Fibroblast of lung (primary cell): ENCODE results near the gene SPAG9.

ENCODE experiments used
- CTCF ChIP-seq, 2 donors: IDR thresholded peaks in 1 of 2; conservative IDR thresholded peaks in 1 of 2; 1 replicate in 1 of 2; 2 replicates in 1 of 2; pipeline ENCODE4 v1.5.1; 2011 to 2012; ENCODE audit warnings: low read length in 2 of 2, control low read depth in 1 of 2, inconsistent platforms in 1 of 2, low read depth in 1 of 2, mild to moderate bottlenecking in 1 of 2
- EZH2 ChIP-seq: IDR thresholded peaks from 2 replicates; pipeline ENCODE4 v1.5.1; 2012; ENCODE audit warnings: low read length, control low read depth, mild to moderate bottlenecking; ENCODE audit errors: missing control alignments

- TF ChIP-seq CTCF (conservative IDR thresholded peaks at IDR 0.05 in 1 of 2, IDR thresholded peaks at IDR 0.05 in 1 of 2; ENCODE audit: low read depth in 1 of 2, low read length in 2 of 2) (no peak), EZH2 (no peak)
These were observed 185.9 kb downstream of the SPAG9 start for GRCh38 chr17:50934672-50935220.
